ENCODE results near the gene KCTD10. TPM values are rescaled to one million over a fixed set of nuclear protein-coding genes. Genes with fewer than 3 reads are reported as not detected.

The KCTD10 gene
- total RNA-seq, 1 experiment from 2014 or later, result 71.3 TPM

DNA sequence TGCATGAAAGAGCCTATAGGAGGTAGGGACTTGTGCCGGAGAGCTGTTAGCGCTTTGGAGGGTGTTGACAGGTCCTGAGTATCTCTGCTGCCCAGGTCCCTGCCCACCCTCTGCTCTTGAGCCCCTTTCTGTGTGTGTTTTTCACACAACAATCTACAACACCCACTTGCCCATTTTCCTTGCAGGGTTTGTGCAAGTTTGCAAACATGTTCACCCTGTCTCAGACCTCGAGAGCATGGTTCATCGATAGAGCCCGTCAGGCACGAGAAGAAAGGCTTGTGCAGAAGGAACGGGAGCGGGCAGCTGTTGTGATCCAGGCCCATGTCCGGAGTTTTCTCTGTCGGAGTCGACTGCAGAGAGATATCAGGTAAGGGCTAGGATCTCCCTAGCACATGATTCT, 6.2 kb upstream of the KCTD10 start:
- Histone ChIP-seq H3K14ac (ENCODE audit: insufficient read depth, low read length) (no peak overlapping the region), H2BK12ac (ENCODE audit: insufficient read length, low read depth, low read length) (no peak overlapping the region), H3K56ac (ENCODE audit: insufficient read length, low read depth, low read length) (no peak overlapping the region), H3K79me2 (ENCODE audit: insufficient read depth, low read length) (no peaks in the 10 kb centered on the region; the same call in 1 of the 2 replicates), H4K91ac (ENCODE audit: insufficient read length, low read depth, low read length) (no peak overlapping the region), H2BK15ac (ENCODE audit: low read depth, low read length) (no peak overlapping the region), H3K4me1 (ENCODE audit: insufficient read depth, low read length) (no peaks in the 10 kb centered on the region), H3K4ac (ENCODE audit: low read depth, low read length) (no peak overlapping the region), H3K9ac (ENCODE audit: extremely low read depth, insufficient read length, low read length) (no peak overlapping the region), H3K23ac (ENCODE audit: insufficient read length, low read depth, low read length) (no peak overlapping the region), H3T11ph (ENCODE audit: low read length) (no peak overlapping the region), H2AFZ (ENCODE audit: low read length) (no peak overlapping the region), H4K20me1 (ENCODE audit: control insufficient read depth, insufficient read depth, insufficient read length) (no peaks in the 10 kb centered on the region), H2AK5ac (ENCODE audit: insufficient read length, low read length) (no peak overlapping the region), H2BK20ac (ENCODE audit: low read depth, low read length, poor library complexity, severe bottlenecking) (no peak overlapping the region), H3K79me1 (ENCODE audit: insufficient read depth, low read depth, low read length, poor library complexity, severe bottlenecking) (no peaks in the 10 kb centered on the region), H3K4me2 (ENCODE audit: insufficient read depth, insufficient read length, low read length) (no peak overlapping the region), H3K18ac (ENCODE audit: insufficient read length, low read depth, low read length) (no peak overlapping the region), H4K8ac (replicated peaks; ENCODE audit: insufficient read length, low read depth, low read length) (no peak overlapping the region), H3K23me2 (ENCODE audit: insufficient read length, low read depth, low read length, poor library complexity, severe bottlenecking) (no peaks in the 10 kb centered on the region), H3K27me3 (ENCODE audit: insufficient read depth, low read length) (no peaks in the 10 kb centered on the region), H3K9me3 (ENCODE audit: control insufficient read depth, low read depth, low read length) (no peaks in the 10 kb centered on the region), H3K27ac (ENCODE audit: insufficient read length, low read depth, low read length) (no peak overlapping the region), H4K5ac (ENCODE audit: insufficient read length, low read depth, low read length) (no peak overlapping the region), H2BK120ac (ENCODE audit: low read depth, low read length, poor library complexity, severe bottlenecking) (no peak overlapping the region), H2BK5ac (ENCODE audit: insufficient read length, low read length) (no peak overlapping the region)
- Mint-ChIP-seq H3K36me3 (ENCODE audit: insufficient read depth in 1 of 3, low read depth in 3 of 3) (peaks cover 9 to 47% (median 36%) of the 10 kb centered on the region in 3 experiments; a peak in 6 of 7 replicates), H3K27ac (no peak overlapping the region; a peak in 1 of 7 replicates), H3K9me3 (no peaks in the 10 kb centered on the region), H3K4me1 (peaks cover 3 to 4% of the 10 kb centered on the region in 2 experiments; a peak in 2 of 4 replicates), H3K27me3 (ENCODE audit: low read depth) (no peaks in the 10 kb centered on the region), H3K4me3 (no peak overlapping the region)
- DNase-seq, result no peak
- WGBS (ENCODE audit: extremely low coverage, insufficient read length, low lambda C conversion rate), result no CpG with 5 or more reads among the region's 11 CpGs
- TF ChIP-seq, protein P1, sequence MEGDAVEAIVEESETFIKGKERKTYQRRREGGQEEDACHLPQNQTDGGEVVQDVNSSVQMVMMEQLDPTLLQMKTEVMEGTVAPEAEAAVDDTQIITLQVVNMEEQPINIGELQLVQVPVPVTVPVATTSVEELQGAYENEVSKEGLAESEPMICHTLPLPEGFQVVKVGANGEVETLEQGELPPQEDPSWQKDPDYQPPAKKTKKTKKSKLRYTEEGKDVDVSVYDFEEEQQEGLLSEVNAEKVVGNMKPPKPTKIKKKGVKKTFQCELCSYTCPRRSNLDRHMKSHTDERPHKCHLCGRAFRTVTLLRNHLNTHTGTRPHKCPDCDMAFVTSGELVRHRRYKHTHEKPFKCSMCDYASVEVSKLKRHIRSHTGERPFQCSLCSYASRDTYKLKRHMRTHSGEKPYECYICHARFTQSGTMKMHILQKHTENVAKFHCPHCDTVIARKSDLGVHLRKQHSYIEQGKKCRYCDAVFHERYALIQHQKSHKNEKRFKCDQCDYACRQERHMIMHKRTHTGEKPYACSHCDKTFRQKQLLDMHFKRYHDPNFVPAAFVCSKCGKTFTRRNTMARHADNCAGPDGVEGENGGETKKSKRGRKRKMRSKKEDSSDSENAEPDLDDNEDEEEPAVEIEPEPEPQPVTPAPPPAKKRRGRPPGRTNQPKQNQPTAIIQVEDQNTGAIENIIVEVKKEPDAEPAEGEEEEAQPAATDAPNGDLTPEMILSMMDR (conservative IDR thresholded peaks at IDR 0.05), result no peak
